Endothelial cell of umbilical vein (primary cell): ENCODE measurements around the gene PEX10. TPM values are rescaled to one million over a fixed set of nuclear protein-coding genes. Genes with fewer than 3 reads are reported as not detected.

ENCODE experiments used
- BruUV-seq: library from RNA; stranded (reverse); fragments of 400-500 nt; replicated peaks from 2 replicates; lab custom pipeline; 2021; lab: Mats Ljungman, UMichigan
- CTCF ChIA-PET: fragments of 300-600, 350-600 bp; sonication (Branson Sonifier 250); formaldehyde crosslinking; loops from one replicate; lab custom pipeline; 2021; ENCODE audit warnings: antibody characterized with exemption, inconsistent platforms; lab: Charles Lee
- POLR2A ChIA-PET: fragments of 300-600, 350-600 bp; sonication (Branson Sonifier 250); formaldehyde crosslinking; loops from one replicate; lab custom pipeline; 2021; ENCODE audit warnings: antibody characterized with exemption, inconsistent platforms; lab: Charles Lee
- DNase-seq: peaks from one replicate; pipeline ENCODE4 v3.0.0-alpha.2; 2011; ENCODE audit warnings: low read depth, low spot score
- FAIRE-seq: peaks from 2 replicates; lab custom pipeline; 2011; peaks lifted over from hg19 to GRCh38; lab: Jason Lieb, UNC
- H2AFZ ChIP-seq: 2 replicates; pipeline ENCODE4 v1.6.0; 2012; ENCODE audit warnings: low read depth, low read length, control low read depth, inconsistent platforms
- H3K27ac ChIP-seq: 2 replicates; pipeline ENCODE4 v1.5.1; 2011; ENCODE audit warnings: low read depth, mild to moderate bottlenecking, control low read depth, low read length, moderate library complexity; ENCODE audit not compliant: insufficient read depth
- H3K27me3 ChIP-seq, 2 experiments: 2 replicates each; pipeline versions ENCODE4 v1.6.0 to v1.6.1; 2011; ENCODE audit warnings: low read length in 2 of 2, mixed read lengths in 1 of 2; ENCODE audit not compliant: control insufficient read depth in 2 of 2, insufficient read depth in 2 of 2
- H3K36me3 ChIP-seq, 2 experiments: 2 replicates in 1 of 2; 3 replicates in 1 of 2; pipeline ENCODE4 v1.5.1; 2011; ENCODE audit warnings: low read length in 2 of 2, mild to moderate bottlenecking in 1 of 2, moderate library complexity in 1 of 2; ENCODE audit not compliant: control insufficient read depth in 2 of 2, insufficient read depth in 2 of 2; ENCODE audit errors: extremely low read depth in 1 of 2
- H3K4me1 ChIP-seq: 3 replicates; pipeline ENCODE4 v1.5.1; 2011; ENCODE audit warnings: mild to moderate bottlenecking, low read length; ENCODE audit not compliant: control insufficient read depth, insufficient read depth; ENCODE audit errors: extremely low read depth
- H3K4me2 ChIP-seq: 2 replicates; pipeline ENCODE4 v1.6.1; 2011; ENCODE audit warnings: low read length, control low read depth, mixed read lengths; ENCODE audit not compliant: insufficient read depth
- H3K4me3 ChIP-seq, 3 experiments: fragments of 200-600 bp in 1 of 3; sonication (generic), shearing (Covaris generic) in 1 of 3; replicated peaks in 1 of 3; 2 replicates each; pipeline ENCODE4 v1.5.1; 2011 to 2016; ENCODE audit warnings: control low read depth in 3 of 3, low read length in 3 of 3, mild to moderate bottlenecking in 2 of 3, inconsistent platforms in 1 of 3, low read depth in 1 of 3, moderate library complexity in 1 of 3; ENCODE audit not compliant: insufficient read depth in 1 of 3
- H3K79me2 ChIP-seq: 2 replicates; pipeline ENCODE4 v1.6.0; 2012; ENCODE audit warnings: low read length, inconsistent platforms; ENCODE audit not compliant: control insufficient read depth, insufficient read depth
- H3K9ac ChIP-seq: replicated peaks from 2 replicates; pipeline ENCODE3; 2011; ENCODE audit warnings: low read length, control low read depth; ENCODE audit not compliant: insufficient read depth; ENCODE audit errors: extremely low read depth
- H3K9me1 ChIP-seq: replicated peaks from 3 replicates; pipeline ENCODE4 v1.6.0; 2011; ENCODE audit warnings: mild to moderate bottlenecking, low read length; ENCODE audit not compliant: control insufficient read depth, insufficient read depth; ENCODE audit errors: extremely low read depth
- H3K9me3 ChIP-seq: replicated peaks from 2 replicates; pipeline ENCODE4 v1.5.1; 2012; ENCODE audit warnings: low read length, inconsistent platforms; ENCODE audit not compliant: control insufficient read depth, insufficient read depth
- H4K20me1 ChIP-seq: replicated peaks from 2 replicates; pipeline ENCODE3; 2011; ENCODE audit warnings: mild to moderate bottlenecking, low read length; ENCODE audit not compliant: control insufficient read depth, insufficient read depth; ENCODE audit errors: extremely low read depth
- CTCF ChIP-seq, 2 donors: IDR thresholded peaks; 1 replicate in 1 of 2; 2 replicates in 1 of 2; pipeline ENCODE4 v1.5.1; 2011; ENCODE audit warnings: low read length in 2 of 2, mild to moderate bottlenecking in 2 of 2, moderate library complexity in 2 of 2, control low read depth in 1 of 2, inconsistent platforms in 1 of 2, low read depth in 1 of 2; ENCODE audit not compliant: insufficient read depth in 1 of 2; ENCODE audit errors: extremely low read depth in 1 of 2
- EZH2 ChIP-seq: IDR thresholded peaks from 2 replicates; pipeline ENCODE4 v1.6.1; 2012; ENCODE audit warnings: borderline replicate concordance, low read depth, mild to moderate bottlenecking, moderate library complexity, low read length, inconsistent platforms; ENCODE audit not compliant: severe bottlenecking
- FOS ChIP-seq: IDR thresholded peaks from 2 replicates; pipeline ENCODE4 v1.6.1; 2011; ENCODE audit warnings: mild to moderate bottlenecking, low read length, moderate library complexity, borderline replicate concordance; ENCODE audit not compliant: insufficient read depth
- GATA2 ChIP-seq: IDR thresholded peaks from 2 replicates; pipeline ENCODE4 v1.7.0; 2011; ENCODE audit warnings: low read depth, mild to moderate bottlenecking, moderate library complexity, mixed read lengths, low read length; ENCODE audit not compliant: insufficient read length, insufficient read depth
- JUN ChIP-seq: IDR thresholded peaks from 2 replicates; pipeline ENCODE4 v1.6.1; 2011; ENCODE audit warnings: borderline replicate concordance, low read depth; ENCODE audit not compliant: insufficient read length, insufficient read depth
- MAX ChIP-seq: IDR thresholded peaks from 2 replicates; pipeline ENCODE4 v1.6.1; 2011; ENCODE audit not compliant: insufficient read depth, insufficient read length
- MYC ChIP-seq: IDR thresholded peaks from one replicate; pipeline ENCODE4 v1.6.1; 2011; ENCODE audit warnings: mild to moderate bottlenecking, low read depth, low read length
- POLR2A ChIP-seq: IDR thresholded peaks from 2 replicates; pipeline ENCODE4 v1.6.1; 2012; ENCODE audit warnings: low read depth, mild to moderate bottlenecking, control low read depth, low read length
- POLR2AphosphoS5 ChIP-seq: IDR thresholded peaks from 2 replicates; pipeline ENCODE4 v1.6.1; 2012; ENCODE audit warnings: low read depth, mild to moderate bottlenecking, control low read depth, low read length, moderate library complexity; ENCODE audit not compliant: insufficient read depth
- dilution Hi-C: fragments of 300-500 bp; cut with MboI; formaldehyde crosslinking; loops from one replicate; pipeline ENCODE4 v1.15.0; 2019; ENCODE audit warnings: low sequenced_read_pairs; ENCODE audit not compliant: extremely low pct_ligation_motif_present
- intact Hi-C: fragments of 100-400 bp; cut with micrococcal nuclease; formaldehyde crosslinking; loops from one replicate; pipeline ENCODE4 v1.10.0; 2022
- polyA plus RNA-seq, 4 experiments: library from polyadenylated mRNA; depleted of rRNA in 3 of 4; stranded (reverse) in 3 of 4; unstranded in 1 of 4; fragments of >200 nt; gene quantifications; 2 replicates each; pipeline versions ENCODE4 v1.2.1 to v1.2.3, GENCODE V29; 2011 to 2012; ENCODE audit warnings: missing spikeins in 1 of 4
- total RNA-seq: library from RNA; stranded (reverse); gene quantifications from 2 replicates; pipeline ENCODE4 v1.2.3, GENCODE V29; 2021

Gene PEX10
- total and polyA plus RNA-seq, 2 donors (not counting 3 experiments of a cell fraction or from before 2014, with no cell fraction given): 25.1 to 26.7 TPM

GRCh38 chr1:2438641-2439040 is 26.3 kb upstream of the PEX10 start:
- no peaks in the 10 kb centered on the region for H3K79me2 ChIP-seq
- H3K4me3 ChIP-seq: no peak overlapping the region
- no TSS peak for BruUV-seq

GRCh38 chr1:2438038-2438437 is 25.7 kb upstream of the PEX10 start:
- no peaks in the 10 kb centered on the region for H3K79me2 ChIP-seq
- TF ChIP-seq GATA2: no peak
- TF ChIP-seq MYC: no peak
- TF ChIP-seq POLR2A: no peak
- no peak for TF ChIP-seq MAX
- TF ChIP-seq FOS: no peak
- TF ChIP-seq JUN: no peak
- TF ChIP-seq POLR2AphosphoS5: no peak
- TF ChIP-seq EZH2: no peak
- no peak for TF ChIP-seq CTCF (IDR thresholded peaks at IDR 0.05; ENCODE audit: extremely low read depth in 1 of 2, insufficient read depth in 1 of 2, low read depth in 1 of 2, low read length in 2 of 2)
- H3K4me1 ChIP-seq: peaks cover under 1% of the 10 kb centered on the region
- DNase-seq (no peak), FAIRE-seq (no peak)
- H3K9me1 ChIP-seq: no peaks in the 10 kb centered on the region
- H3K4me3 ChIP-seq: no peak overlapping the region
- no peaks in the 10 kb centered on the region for H3K36me3 ChIP-seq
- H3K9me3 ChIP-seq: no peaks in the 10 kb centered on the region
- no peak overlapping the region for H3K27ac ChIP-seq
- intact Hi-C loops (no loop called here), dilution Hi-C loops (no loop called here)
- BruUV-seq: no TSS peak
- CTCF ChIA-PET: no interaction called here
- H2AFZ ChIP-seq: no peak overlapping the region
- H3K9ac ChIP-seq: no peak overlapping the region
- H3K4me2 ChIP-seq: no peak overlapping the region
- peaks cover 6 to 7% of the 10 kb centered on the region in 2 experiments for H3K27me3 ChIP-seq
- no peaks in the 10 kb centered on the region for H4K20me1 ChIP-seq
- POLR2A ChIA-PET: no interaction called here

More at GRCh38 chr1:2438641-2439040, 26.3 kb upstream of the PEX10 start:
- TF ChIP-seq EZH2: no peak
- TF ChIP-seq JUN: no peak
- no peak for TF ChIP-seq MAX
- TF ChIP-seq MYC: no peak
- ChIA-PET CTCF (no interaction called here), POLR2A (no interaction called here)
- Histone ChIP-seq H2AFZ (no peak overlapping the region), H3K27ac (no peak overlapping the region), H3K9me3 (no peaks in the 10 kb centered on the region), H3K4me1 (peaks cover 4% of the 10 kb centered on the region), H4K20me1 (no peaks in the 10 kb centered on the region), H3K9ac (no peak overlapping the region), H3K4me2 (no peak overlapping the region), H3K9me1 (no peaks in the 10 kb centered on the region), H3K36me3 (no peaks in the 10 kb centered on the region), H3K27me3 (peaks cover 6 to 9% of the 10 kb centered on the region in 2 experiments)
- dilution Hi-C loops (no loop called here), intact Hi-C loops (no loop called here)
- DNase-seq: no peak
- FAIRE-seq: no peak
